ENCODE measurements around the gene ST3GAL6. TPM values are rescaled to one million over a fixed set of nuclear protein-coding genes. Genes with fewer than 3 reads are reported as not detected.

ST3GAL6 gene
- total RNA-seq, 1 experiment from 2014 or later, result not detected

GRCh38 chr3:98770261-98771039, 7.3 kb downstream of the ST3GAL6 start:
- Histone ChIP-seq H3K4me3 (no peak overlapping the region), H3K27ac (no peak overlapping the region), H3K9me3 (replicated peaks) (no peaks in the 10 kb centered on the region), H3K4me1 (replicated peaks) (no peaks in the 10 kb centered on the region), H3K36me3 (no peaks in the 10 kb centered on the region), H3K27me3 (replicated peaks) (peaks cover 16% of the 10 kb centered on the region)
- DNase-seq (ENCODE audit: low read depth in 1 of 2, low spot score in 2 of 2), result no peak

GRCh38 chr3:98772022-98772421, 8.9 kb downstream of the ST3GAL6 start:
- Histone ChIP-seq H3K9me3 (replicated peaks) (no peaks in the 10 kb centered on the region), H3K36me3 (no peaks in the 10 kb centered on the region), H3K4me1 (replicated peaks) (no peaks in the 10 kb centered on the region), H3K27ac (no peak overlapping the region), H3K27me3 (replicated peaks) (peaks cover 15% of the 10 kb centered on the region), H3K4me3 (no peak overlapping the region)
- no peak for DNase-seq (ENCODE audit: low read depth in 1 of 2, low spot score in 2 of 2)

GRCh38 chr3:98775459-98776139, 12.5 kb downstream of the ST3GAL6 start:
- Histone ChIP-seq H3K9me3 (replicated peaks) (no peaks in the 10 kb centered on the region), H3K27ac (no peak overlapping the region)
- DNase-seq (ENCODE audit: low read depth in 1 of 2, low spot score in 2 of 2), result no peak

GRCh38 chr3:98776140-98776493, 13.0 kb downstream of the ST3GAL6 start:
- Histone ChIP-seq H3K4me3 (no peak overlapping the region), H3K27ac (no peak overlapping the region), H3K9me3 (replicated peaks) (no peaks in the 10 kb centered on the region), H3K27me3 (replicated peaks) (peaks cover 6% of the 10 kb centered on the region), H3K36me3 (no peaks in the 10 kb centered on the region), H3K4me1 (replicated peaks) (no peaks in the 10 kb centered on the region; the same call in 1 of the 2 replicates)
- no peak for DNase-seq (ENCODE audit: low read depth in 1 of 2, low spot score in 2 of 2)

More at GRCh38 chr3:98775459-98776139, 12.5 kb downstream of the ST3GAL6 start:
- no peaks in the 10 kb centered on the region; the same call in 1 of the 2 replicates for H3K4me1 ChIP-seq (replicated peaks)
- H3K4me3 ChIP-seq, result no peak overlapping the region
- H3K36me3 ChIP-seq, result no peaks in the 10 kb centered on the region
- peaks cover 6% of the 10 kb centered on the region for H3K27me3 ChIP-seq (replicated peaks)

- no peaks in the 10 kb centered on the region; the same call in 1 of the 2 replicates for H3K4me1 ChIP-seq (replicated peaks)
- DNase-seq (ENCODE audit: low read depth in 1 of 2, low spot score in 2 of 2), result no peak
- H3K36me3 ChIP-seq, result no peaks in the 10 kb centered on the region
- H3K27ac ChIP-seq, result no peak overlapping the region
- H3K9me3 ChIP-seq (replicated peaks), result no peaks in the 10 kb centered on the region
- no peak overlapping the region for H3K4me3 ChIP-seq
- H3K27me3 ChIP-seq (replicated peaks), result peaks cover 2% of the 10 kb centered on the region; the same call in 1 of the 2 replicates
These were observed 14.1 kb downstream of the ST3GAL6 start for GRCh38 chr3:98777286-98777685.

GRCh38 chr3:98777801-98778220, 14.7 kb downstream of the ST3GAL6 start:
- no peak for DNase-seq (ENCODE audit: low read depth in 1 of 2, low spot score in 2 of 2)
- H3K36me3 ChIP-seq, result no peaks in the 10 kb centered on the region
- H3K27me3 ChIP-seq (replicated peaks), result no peaks in the 10 kb centered on the region
- no peaks in the 10 kb centered on the region for H3K9me3 ChIP-seq (replicated peaks)
- no peaks in the 10 kb centered on the region; the same call in 1 of the 2 replicates for H3K4me1 ChIP-seq (replicated peaks)
- no peak overlapping the region for H3K4me3 ChIP-seq
- no peak overlapping the region for H3K27ac ChIP-seq

GRCh38 chr3:98778383-98778782, 15.2 kb downstream of the ST3GAL6 start:
- Histone ChIP-seq H3K4me3 (no peak overlapping the region), H3K36me3 (no peaks in the 10 kb centered on the region), H3K27ac (no peak overlapping the region), H3K9me3 (replicated peaks) (no peaks in the 10 kb centered on the region), H3K27me3 (replicated peaks) (no peaks in the 10 kb centered on the region), H3K4me1 (replicated peaks) (no peaks in the 10 kb centered on the region; the same call in 1 of the 2 replicates)
- no peak for DNase-seq (ENCODE audit: low read depth in 1 of 2, low spot score in 2 of 2)

GRCh38 chr3:98778852-98779413, 15.8 kb downstream of the ST3GAL6 start:
- H3K27me3 ChIP-seq (replicated peaks), result no peaks in the 10 kb centered on the region
- H3K9me3 ChIP-seq (replicated peaks), result no peaks in the 10 kb centered on the region
- no peaks in the 10 kb centered on the region; the same call in 1 of the 2 replicates for H3K4me1 ChIP-seq (replicated peaks)
- DNase-seq (ENCODE audit: low read depth in 1 of 2, low spot score in 2 of 2), result no peak
- no peak overlapping the region for H3K4me3 ChIP-seq
- no peak overlapping the region for H3K27ac ChIP-seq
- H3K36me3 ChIP-seq, result no peaks in the 10 kb centered on the region

- Histone ChIP-seq H3K36me3 (no peaks in the 10 kb centered on the region), H3K4me1 (replicated peaks) (no peaks in the 10 kb centered on the region; the same call in 1 of the 2 replicates), H3K9me3 (replicated peaks) (no peaks in the 10 kb centered on the region), H3K27me3 (replicated peaks) (no peaks in the 10 kb centered on the region), H3K27ac (no peak overlapping the region), H3K4me3 (no peak overlapping the region)
- no peak for DNase-seq (ENCODE audit: low read depth in 1 of 2, low spot score in 2 of 2)
These were observed 16.6 kb downstream of the ST3GAL6 start for GRCh38 chr3:98779541-98780335.

GRCh38 chr3:98780343-98780742, 17.2 kb downstream of the ST3GAL6 start:
- H3K36me3 ChIP-seq, result no peaks in the 10 kb centered on the region
- no peak overlapping the region for H3K4me3 ChIP-seq
- H3K4me1 ChIP-seq (replicated peaks), result no peaks in the 10 kb centered on the region; the same call in 1 of the 2 replicates
- H3K27me3 ChIP-seq (replicated peaks), result no peaks in the 10 kb centered on the region
- H3K27ac ChIP-seq, result no peak overlapping the region
- DNase-seq (ENCODE audit: low read depth in 1 of 2, low spot score in 2 of 2), result no peak
- H3K9me3 ChIP-seq (replicated peaks), result no peaks in the 10 kb centered on the region

GRCh38 chr3:98782824-98783500, 19.8 kb downstream of the ST3GAL6 start:
- Histone ChIP-seq H3K4me3 (no peak overlapping the region), H3K4me1 (replicated peaks) (no peaks in the 10 kb centered on the region; the same call in 1 of the 2 replicates), H3K27me3 (replicated peaks) (no peaks in the 10 kb centered on the region), H3K27ac (no peak overlapping the region), H3K9me3 (replicated peaks) (no peaks in the 10 kb centered on the region), H3K36me3 (no peaks in the 10 kb centered on the region)
- no peak for DNase-seq (ENCODE audit: low read depth in 1 of 2, low spot score in 2 of 2)

GRCh38 chr3:98784042-98784441, 20.9 kb downstream of the ST3GAL6 start:
- Histone ChIP-seq H3K4me1 (replicated peaks) (no peaks in the 10 kb centered on the region; the same call in 1 of the 2 replicates), H3K27ac (no peak overlapping the region), H3K27me3 (replicated peaks) (no peaks in the 10 kb centered on the region), H3K36me3 (no peaks in the 10 kb centered on the region), H3K4me3 (no peak overlapping the region), H3K9me3 (replicated peaks) (no peaks in the 10 kb centered on the region)
- no peak for DNase-seq (ENCODE audit: low read depth in 1 of 2, low spot score in 2 of 2)
